Common myeloid progenitor, CD34-positive (primary cell): Measurements from ENCODE around the gene POMGNT2.
A peak's percentile ranks its signal among the peaks of the same experiment; 100 is the strongest.

Experiments
- CTCF ChIA-PET: fragments of 350-600 bp; sonication (Branson Sonifier 250); formaldehyde crosslinking; loops from one replicate; lab custom pipeline; 2021; ENCODE audit warnings: antibody characterized with exemption; lab: Charles Lee
- POLR2A ChIA-PET: fragments of 350-600 bp; sonication (Branson Sonifier 250); formaldehyde crosslinking; loops from one replicate; lab custom pipeline; 2021; ENCODE audit warnings: antibody characterized with exemption; lab: Charles Lee
- DNase-seq, 3 donors: peaks; one replicate each; pipeline versions ENCODE4 v3.0.0 to v3.0.0-alpha.2; 2013
- H3K27ac ChIP-seq, 2 experiments: 1 replicate in 1 of 2; 2 replicates in 1 of 2; pipeline ENCODE4 v1.7.0; 2013; ENCODE audit warnings: inconsistent platforms in 2 of 2, low read length in 2 of 2, mild to moderate bottlenecking in 2 of 2, low read depth in 1 of 2, moderate library complexity in 1 of 2; ENCODE audit not compliant: severe bottlenecking in 2 of 2, insufficient read depth in 1 of 2, poor library complexity in 1 of 2
- H3K27me3 ChIP-seq, 5 experiments: replicated peaks in 2 of 5; 1 replicate in 3 of 5; 2 replicates in 2 of 5; pipeline versions ENCODE4 v1.6.1 to v1.7.0; 2013; ENCODE audit warnings: low read length in 4 of 5, mild to moderate bottlenecking in 2 of 5, moderate library complexity in 2 of 5, inconsistent platforms in 1 of 5; ENCODE audit not compliant: insufficient read depth in 5 of 5, control insufficient read depth in 4 of 5
- H3K36me3 ChIP-seq, 4 experiments: 1 replicate in 2 of 4; 2 replicates in 2 of 4; pipeline versions ENCODE4 v1.6.1 to v1.7.0; 2013; ENCODE audit warnings: low read length in 3 of 4, control low read depth in 1 of 4, mild to moderate bottlenecking in 1 of 4; ENCODE audit not compliant: control insufficient read depth in 4 of 4, insufficient read depth in 4 of 4
- H3K4me1 ChIP-seq, 4 experiments: 1 replicate in 3 of 4; 2 replicates in 1 of 4; pipeline versions ENCODE4 v1.6.1 to v1.7.1; 2013; ENCODE audit warnings: low read length in 3 of 4, mild to moderate bottlenecking in 3 of 4, control low read depth in 1 of 4, inconsistent platforms in 1 of 4, moderate library complexity in 1 of 4; ENCODE audit not compliant: control insufficient read depth in 4 of 4, insufficient read depth in 4 of 4; ENCODE audit errors: control extremely low read depth in 1 of 4
- H3K4me3 ChIP-seq, 7 experiments: 1 replicate in 4 of 7; 2 replicates in 3 of 7; pipeline versions ENCODE4 v1.5.1 to v1.7.0; 2013; ENCODE audit warnings: mild to moderate bottlenecking in 7 of 7, low read length in 6 of 7, moderate library complexity in 6 of 7, inconsistent platforms in 2 of 7, low read depth in 2 of 7, control low read depth in 1 of 7; ENCODE audit not compliant: insufficient read depth in 4 of 7, control insufficient read depth in 1 of 7; ENCODE audit errors: extremely low read depth in 1 of 7
- H3K9me3 ChIP-seq, 5 experiments: 1 replicate in 4 of 5; 2 replicates in 1 of 5; pipeline versions ENCODE4 v1.6.1 to v1.7.1; 2013; ENCODE audit warnings: low read length in 4 of 5, mild to moderate bottlenecking in 2 of 5, inconsistent platforms in 1 of 5, low read depth in 1 of 5, moderate library complexity in 1 of 5; ENCODE audit not compliant: control insufficient read depth in 4 of 5, insufficient read depth in 2 of 5; ENCODE audit errors: control extremely low read depth in 1 of 5
- WGBS: methylation state at CpG from one replicate; pipeline ENCODE4 v1.1.5; 2013; ENCODE audit not compliant: insufficient coverage; 5-methylcytosine and 5-hydroxymethylcytosine counted together

Gene POMGNT2

GRCh38 chr3:43144761-43145490, 39.0 kb upstream of the POMGNT2 start:
- DNase-seq: peak; percentile 46 to 85 (median 80)
- POLR2A ChIA-PET: no interaction called here
- no peak overlapping the region for H3K27ac ChIP-seq
- H3K4me1 ChIP-seq: peaks cover 0 to 6% (median 1%) of the 10 kb centered on the region in 4 experiments
- 13% methylated on average over 4 of the region's 7 CpGs for WGBS
- no peaks in the 10 kb centered on the region for H3K9me3 ChIP-seq
- H3K36me3 ChIP-seq: no peaks in the 10 kb centered on the region
- H3K27me3 ChIP-seq: no peaks in the 10 kb centered on the region
- peak overlapping the region in 2 of 7 experiments; percentile 8 to 59 for H3K4me3 ChIP-seq
- CTCF ChIA-PET: no interaction called here

GRCh38 chr3:43142472-43142871, 36.6 kb upstream of the POMGNT2 start:
- ChIA-PET POLR2A (no interaction called here), CTCF (no interaction called here)
- 74% methylated on average over 2 of the region's 3 CpGs for WGBS
- peaks cover 0 to 6% (median 1%) of the 10 kb centered on the region in 4 experiments for H3K4me1 ChIP-seq
- no peak overlapping the region for H3K4me3 ChIP-seq
- no peaks in the 10 kb centered on the region for H3K9me3 ChIP-seq
- H3K36me3 ChIP-seq: no peaks in the 10 kb centered on the region
- H3K27me3 ChIP-seq: no peaks in the 10 kb centered on the region
- H3K27ac ChIP-seq: no peak overlapping the region
- no peak for DNase-seq

GRCh38 chr3:43138488-43139231, 32.8 kb upstream of the POMGNT2 start:
- POLR2A ChIA-PET: no interaction called here
- no peak for DNase-seq
- CTCF ChIA-PET: no interaction called here
- Histone ChIP-seq H3K9me3 (peaks cover 0 to 5% (median 0%) of the 10 kb centered on the region in 5 experiments), H3K36me3 (no peaks in the 10 kb centered on the region), H3K27me3 (no peaks in the 10 kb centered on the region), H3K4me3 (no peak overlapping the region), H3K4me1 (no peaks in the 10 kb centered on the region), H3K27ac (no peak overlapping the region)
- no CpG with 5 or more reads among the region's 4 CpGs for WGBS

- Histone ChIP-seq H3K4me1 (no peaks in the 10 kb centered on the region), H3K36me3 (no peaks in the 10 kb centered on the region), H3K9me3 (peaks cover 0 to 5% (median 0%) of the 10 kb centered on the region in 5 experiments), H3K27me3 (no peaks in the 10 kb centered on the region), H3K4me3 (no peak overlapping the region), H3K27ac (no peak overlapping the region)
- WGBS: 91% methylated on average over 4 of the region's 7 CpGs
- ChIA-PET CTCF (no interaction called here), POLR2A (interaction anchor here (0.8 kb wide), 1 partner anchor 12 kb away, joined by 4 read pairs; no protein-coding TSS in a partner anchor)
- no peak for DNase-seq
These were observed 27.2 kb upstream of the POMGNT2 start for GRCh38 chr3:43132870-43133636.

- WGBS: 100% methylated on average over 2 of the region's 3 CpGs
- no peak overlapping the region for H3K27ac ChIP-seq
- no peaks in the 10 kb centered on the region for H3K4me1 ChIP-seq
- no peak overlapping the region for H3K4me3 ChIP-seq
- H3K27me3 ChIP-seq: no peaks in the 10 kb centered on the region
- ChIA-PET POLR2A (interaction anchor here (0.8 kb wide), 1 partner anchor 11 kb away, joined by 4 read pairs; no protein-coding TSS in a partner anchor), CTCF (no interaction called here)
- no peak for DNase-seq
- no peaks in the 10 kb centered on the region for H3K36me3 ChIP-seq
- peaks cover 0 to 5% (median 3%) of the 10 kb centered on the region in 5 experiments for H3K9me3 ChIP-seq
These were observed 26.3 kb upstream of the POMGNT2 start for GRCh38 chr3:43132193-43132592.

GRCh38 chr3:43128464-43128863, 22.6 kb upstream of the POMGNT2 start:
- H3K4me3 ChIP-seq: no peak overlapping the region
- no peak for DNase-seq
- ChIA-PET CTCF (no interaction called here), POLR2A (no interaction called here)
- no peak overlapping the region for H3K27ac ChIP-seq
- no peaks in the 10 kb centered on the region for H3K27me3 ChIP-seq
- no peaks in the 10 kb centered on the region for H3K4me1 ChIP-seq
- H3K9me3 ChIP-seq: peaks cover 0 to 4% (median 1%) of the 10 kb centered on the region in 5 experiments
- H3K36me3 ChIP-seq: no peaks in the 10 kb centered on the region
